HEK293T (cell line): ENCODE measurements around the gene PRLH.

Source experiments
- ARNT ChIP-seq: fragments of 450-650 bp; IDR thresholded peaks from 2 replicates; pipeline ENCODE4 v1.6.1; 2017; ENCODE audit warnings: mild to moderate bottlenecking
- ELF4 ChIP-seq: fragments of 450-650 bp; IDR thresholded peaks from 2 replicates; pipeline ENCODE4 v1.6.1; 2017; ENCODE audit warnings: antibody characterized with exemption
- FOXA1 ChIP-seq: fragments of 450-650 bp; IDR thresholded peaks from 2 replicates; pipeline ENCODE4 v1.6.1; 2016; ENCODE audit warnings: mild to moderate bottlenecking
- HDGF ChIP-seq: fragments of 450-650 bp; IDR thresholded peaks from 2 replicates; pipeline ENCODE4 v1.6.1; 2017; ENCODE audit warnings: antibody characterized with exemption, borderline replicate concordance
- L3MBTL2 ChIP-seq: fragments of 450-650 bp; conservative IDR thresholded peaks from 2 replicates; pipeline ENCODE4 v1.6.1; 2016; ENCODE audit warnings: mild to moderate bottlenecking
- NFRKB ChIP-seq: fragments of 450-650 bp; IDR thresholded peaks from 2 replicates; pipeline ENCODE4 v1.6.1; 2016; ENCODE audit warnings: mild to moderate bottlenecking, moderate library complexity
- SP1 ChIP-seq: fragments of 450-650 bp; IDR thresholded peaks from 2 replicates; pipeline ENCODE4 v1.6.1; 2017
- SUZ12 ChIP-seq: fragments of 450-650 bp; IDR thresholded peaks from 2 replicates; pipeline ENCODE4 v1.6.1; 2016; ENCODE audit warnings: mild to moderate bottlenecking
- TARDBP ChIP-seq: fragments of 450-650 bp; IDR thresholded peaks from 2 replicates; pipeline ENCODE4 v1.6.1; 2016

DNA sequence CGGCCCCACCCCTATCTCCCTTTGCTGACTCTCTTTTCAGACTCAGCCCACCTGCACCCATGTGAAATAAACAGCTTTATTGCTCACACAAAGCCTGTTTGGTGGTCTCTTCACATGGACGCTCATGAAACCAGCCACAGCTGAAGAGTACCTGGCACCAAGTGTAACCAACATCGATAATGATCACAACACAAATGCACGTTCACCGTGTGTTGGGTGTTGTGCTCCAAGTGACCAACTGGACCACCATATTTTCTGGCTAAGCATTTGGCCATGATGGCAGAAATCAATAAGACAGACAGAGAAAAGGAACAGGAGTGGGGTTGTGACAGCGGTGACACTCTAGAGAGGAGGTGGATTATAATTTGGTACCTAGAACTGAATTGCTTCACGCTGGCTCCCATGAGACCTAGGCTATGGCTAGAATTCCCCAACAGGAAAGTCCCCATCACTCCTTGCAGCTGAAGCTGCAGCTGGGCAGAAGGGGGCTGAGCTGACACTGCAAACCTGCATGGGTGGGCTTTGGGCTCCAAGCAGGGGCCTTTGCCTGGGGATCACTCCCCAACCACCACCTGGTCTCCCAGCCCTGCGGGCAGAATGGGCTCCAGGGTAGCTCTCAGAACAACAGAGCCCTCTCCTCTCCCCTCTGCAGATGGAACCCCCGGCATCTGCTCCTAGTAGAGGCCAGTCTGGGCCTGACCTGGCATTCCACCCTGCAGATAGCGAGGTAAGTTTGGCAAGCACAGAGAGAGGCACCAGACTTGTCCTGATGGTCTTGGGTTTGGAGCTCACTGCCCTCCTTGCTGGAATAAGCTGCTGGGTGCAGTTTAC lies 46.4 kb downstream of the PRLH start:
- TF ChIP-seq NFRKB (no peak), HDGF (no peak), ARNT (no peak), SP1 (no peak), ELF4 (no peak), L3MBTL2 (no peak), SUZ12 (no peak), FOXA1 (no peak), TARDBP (no peak)
